Measurements from ENCODE around the gene CUX1. TPM values are rescaled to one million over a fixed set of nuclear protein-coding genes. Genes with fewer than 3 reads are reported as not detected.

The CUX1 gene
- total RNA-seq, 4 donors from 2014 or later: 64.1 to 142 (median 111) TPM

DNA sequence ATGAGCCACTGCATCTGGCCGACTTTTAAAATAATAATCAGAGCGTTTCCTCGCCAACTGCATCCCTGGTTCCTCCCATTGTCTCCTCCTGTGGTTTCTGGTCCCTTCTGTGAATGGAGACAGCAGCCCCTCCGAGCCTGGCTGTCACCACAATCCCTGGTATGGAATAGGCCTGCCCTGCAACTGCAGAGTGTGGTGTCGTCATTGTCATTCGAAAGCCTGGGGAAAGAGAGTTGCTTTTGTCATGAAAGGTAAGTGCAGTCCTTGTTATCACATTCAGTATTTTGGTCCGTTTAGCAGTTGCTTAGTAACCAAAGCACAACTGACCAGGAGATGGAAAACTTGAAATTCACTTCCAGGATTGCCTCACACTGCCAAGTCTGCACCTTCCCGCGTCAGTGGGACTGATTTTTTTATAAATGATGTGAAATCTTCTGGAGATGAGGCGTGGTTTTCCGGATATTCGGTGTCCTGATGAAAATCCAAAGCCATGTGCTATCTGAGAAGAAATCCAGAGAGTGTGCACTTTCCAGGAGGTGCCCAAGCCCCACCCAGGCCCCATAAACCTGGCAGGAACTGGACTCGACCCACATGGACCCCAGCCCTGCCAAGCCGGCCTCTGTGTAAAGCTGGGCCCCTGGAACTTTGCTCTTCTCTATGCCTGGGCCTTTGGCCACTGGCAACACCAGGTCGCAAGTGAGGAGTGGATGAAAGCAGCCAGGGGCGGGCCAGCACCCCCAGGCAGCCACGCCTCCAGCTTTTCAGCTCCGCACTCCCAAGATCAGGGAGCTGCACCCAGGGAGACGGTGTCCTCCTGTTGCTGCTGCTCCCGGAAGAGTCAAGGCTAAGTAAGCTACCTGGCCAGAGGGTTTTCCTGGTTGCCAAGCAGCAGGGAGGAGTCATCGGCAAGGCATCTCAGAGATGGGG, 335.5 kb downstream of the CUX1 start:
- Histone ChIP-seq H3K27me3 (no peaks in the 10 kb centered on the region), H3K36me3 (no peaks in the 10 kb centered on the region), H3K9me3 (no peaks in the 10 kb centered on the region), H3K4me3 (no peak overlapping the region), H3K27ac (peak overlapping the region in 1 of 4 donors; percentile 49), H3K4me1 (no peaks in the 10 kb centered on the region)
- DNase-seq: peak in 1 of 3 donors; percentile 67
- TF ChIP-seq CTCF (IDR thresholded peaks at IDR 0.05): no peak
- TF ChIP-seq POLR2A (IDR thresholded peaks at IDR 0.05): no peak

DNA sequence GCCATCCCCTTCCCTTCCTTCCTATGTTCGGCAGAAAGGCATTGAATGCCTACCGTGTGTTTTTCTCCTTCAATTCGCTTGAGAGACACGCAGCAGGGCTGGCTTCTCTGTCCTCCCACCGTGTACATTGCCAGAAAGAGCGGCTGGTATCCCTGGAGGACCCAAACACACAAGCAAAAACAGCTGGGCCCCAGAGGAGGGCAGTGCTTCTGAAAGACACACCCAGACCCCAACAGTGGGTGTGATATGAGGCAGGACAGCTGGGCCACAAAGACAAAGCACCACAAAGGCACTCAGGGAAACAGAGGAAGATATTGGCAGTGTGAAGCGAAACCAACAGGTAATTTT, 336.1 kb downstream of the CUX1 start:
- Histone ChIP-seq H3K4me1 (no peaks in the 10 kb centered on the region), H3K4me3 (no peak overlapping the region), H3K9me3 (no peaks in the 10 kb centered on the region), H3K36me3 (no peaks in the 10 kb centered on the region), H3K27me3 (no peaks in the 10 kb centered on the region), H3K27ac (peak overlapping the region in 1 of 4 donors; percentile 49)
- no peak for DNase-seq
- TF ChIP-seq POLR2A (IDR thresholded peaks at IDR 0.05) (no peak), CTCF (IDR thresholded peaks at IDR 0.05) (no peak)

DNA sequence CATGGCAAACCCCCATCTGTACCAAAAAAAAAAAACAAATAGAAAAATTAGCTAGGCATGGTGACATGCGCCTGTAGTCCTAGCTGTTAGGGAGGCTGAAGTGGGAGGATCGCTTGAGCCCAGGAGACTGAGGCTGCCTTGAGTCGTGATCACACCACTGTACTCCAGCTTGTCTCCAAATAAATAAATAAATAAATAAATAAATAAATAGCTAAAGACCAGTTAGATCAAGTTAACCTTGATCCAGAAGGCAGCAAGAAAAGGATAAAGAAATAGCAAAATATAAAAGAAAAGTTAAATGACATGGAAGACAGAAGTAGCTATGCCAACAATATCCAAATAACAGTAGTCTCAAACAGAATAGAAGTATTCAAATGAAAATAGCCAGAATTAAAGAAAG, 337.0 kb downstream of the CUX1 start:
- Histone ChIP-seq H3K4me1 (no peaks in the 10 kb centered on the region), H3K27me3 (no peaks in the 10 kb centered on the region), H3K4me3 (no peak overlapping the region), H3K36me3 (no peaks in the 10 kb centered on the region), H3K27ac (no peak overlapping the region), H3K9me3 (no peaks in the 10 kb centered on the region)
- TF ChIP-seq POLR2A (IDR thresholded peaks at IDR 0.05) (no peak), CTCF (IDR thresholded peaks at IDR 0.05) (no peak)
- DNase-seq: no peak

- no peak for TF ChIP-seq CTCF (IDR thresholded peaks at IDR 0.05)
- TF ChIP-seq POLR2A (IDR thresholded peaks at IDR 0.05): no peak
- Histone ChIP-seq H3K36me3 (peaks cover 0 to 6% (median 0%) of the 10 kb centered on the region in 3 donors), H3K27me3 (no peaks in the 10 kb centered on the region), H3K4me3 (no peak overlapping the region), H3K9me3 (no peaks in the 10 kb centered on the region), H3K27ac (no peak overlapping the region), H3K4me1 (no peaks in the 10 kb centered on the region)
- DNase-seq: no peak
Measured at GRCh38 chr7:102155821-102156441, 338.5 kb downstream of the CUX1 start.

GRCh38 chr7:102156867-102157266, 339.4 kb downstream of the CUX1 start:
- Histone ChIP-seq H3K9me3 (no peaks in the 10 kb centered on the region), H3K4me3 (no peak overlapping the region), H3K36me3 (peaks cover 0 to 12% (median 0%) of the 10 kb centered on the region in 3 donors), H3K4me1 (no peaks in the 10 kb centered on the region), H3K27me3 (no peaks in the 10 kb centered on the region), H3K27ac (no peak overlapping the region)
- TF ChIP-seq CTCF (IDR thresholded peaks at IDR 0.05) (no peak), POLR2A (IDR thresholded peaks at IDR 0.05) (no peak)
- no peak for DNase-seq
